Testis (tissue), 2 donors: Measurements from ENCODE around the gene NDUFS3.

Experiments used
- CTCF ChIP-seq, 3 experiments: fragments of 450-650 bp in 2 of 3; fragments of 200-600 bp in 1 of 3; sonication (generic) in 1 of 3; IDR thresholded peaks; one replicate each; pipeline ENCODE4 v1.5.1; 2016 to 2019; ENCODE audit warnings: antibody characterized with exemption in 3 of 3, mild to moderate bottlenecking in 2 of 3, moderate library complexity in 1 of 3
- POLR2A ChIP-seq: fragments of 450-650 bp; IDR thresholded peaks from one replicate; pipeline ENCODE4 v1.6.1; 2017; ENCODE audit warnings: antibody characterized with exemption, mild to moderate bottlenecking, moderate library complexity

- TF ChIP-seq CTCF (IDR thresholded peaks at IDR 0.05) (no peak), POLR2A (no peak)
Measured at GRCh38 chr11:47553406-47553743, 25.5 kb upstream of the NDUFS3 start.
